Epithelial cell of proximal tubule (primary cell): Measurements from ENCODE around the gene YARS1. TPM values are rescaled to one million over a fixed set of nuclear protein-coding genes. Genes with fewer than 3 reads are reported as not detected.

Experiments used
- DNase-seq: peaks from one replicate; pipeline ENCODE4 v3.0.0-alpha.2; 2011; ENCODE audit warnings: low read depth
- H3K4me3 ChIP-seq: 2 replicates; pipeline ENCODE4 v1.5.1; 2011; ENCODE audit warnings: low read depth, mild to moderate bottlenecking, low read length
- CTCF ChIP-seq: conservative IDR thresholded peaks from 2 replicates; pipeline ENCODE4 v1.5.1; 2012; ENCODE audit warnings: low read depth, mild to moderate bottlenecking, low read length
- total RNA-seq: library from RNA; depleted of rRNA; stranded (reverse); fragments of >200 nt; gene quantifications from 2 replicates; pipeline ENCODE4 v1.2.3, GENCODE V29; 2015

Gene YARS1
- total RNA-seq, 1 donor from 2014 or later, result 90.9 TPM

GRCh38 chr1:32775640-32776337 lies 41.4 kb downstream of the YARS1 start:
- DNase-seq, result no peak
- no peak for TF ChIP-seq CTCF

GRCh38 chr1:32774950-32775634 lies 42.1 kb downstream of the YARS1 start:
- TF ChIP-seq CTCF, result no peak
- DNase-seq, result no peak

More at GRCh38 chr1:32775640-32776337, 41.4 kb downstream of the YARS1 start:
- H3K4me3 ChIP-seq, result no peak overlapping the region

DNA sequence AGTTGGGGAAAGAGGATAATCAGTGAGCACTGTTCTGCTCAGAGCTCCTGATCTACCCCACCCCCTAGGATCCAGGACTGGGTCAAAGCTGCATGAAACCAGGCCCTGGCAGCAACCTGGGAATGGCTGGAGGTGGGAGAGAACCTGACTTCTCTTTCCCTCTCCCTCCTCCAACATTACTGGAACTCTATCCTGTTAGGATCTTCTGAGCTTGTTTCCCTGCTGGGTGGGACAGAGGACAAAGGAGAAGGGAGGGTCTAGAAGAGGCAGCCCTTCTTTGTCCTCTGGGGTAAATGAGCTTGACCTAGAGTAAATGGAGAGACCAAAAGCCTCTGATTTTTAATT lies 42.7 kb downstream of the YARS1 start:
- no peak overlapping the region for H3K4me3 ChIP-seq
- TF ChIP-seq CTCF, result no peak
- DNase-seq, result no peak

More at GRCh38 chr1:32774950-32775634, 42.1 kb downstream of the YARS1 start:
- no peak overlapping the region for H3K4me3 ChIP-seq

DNA sequence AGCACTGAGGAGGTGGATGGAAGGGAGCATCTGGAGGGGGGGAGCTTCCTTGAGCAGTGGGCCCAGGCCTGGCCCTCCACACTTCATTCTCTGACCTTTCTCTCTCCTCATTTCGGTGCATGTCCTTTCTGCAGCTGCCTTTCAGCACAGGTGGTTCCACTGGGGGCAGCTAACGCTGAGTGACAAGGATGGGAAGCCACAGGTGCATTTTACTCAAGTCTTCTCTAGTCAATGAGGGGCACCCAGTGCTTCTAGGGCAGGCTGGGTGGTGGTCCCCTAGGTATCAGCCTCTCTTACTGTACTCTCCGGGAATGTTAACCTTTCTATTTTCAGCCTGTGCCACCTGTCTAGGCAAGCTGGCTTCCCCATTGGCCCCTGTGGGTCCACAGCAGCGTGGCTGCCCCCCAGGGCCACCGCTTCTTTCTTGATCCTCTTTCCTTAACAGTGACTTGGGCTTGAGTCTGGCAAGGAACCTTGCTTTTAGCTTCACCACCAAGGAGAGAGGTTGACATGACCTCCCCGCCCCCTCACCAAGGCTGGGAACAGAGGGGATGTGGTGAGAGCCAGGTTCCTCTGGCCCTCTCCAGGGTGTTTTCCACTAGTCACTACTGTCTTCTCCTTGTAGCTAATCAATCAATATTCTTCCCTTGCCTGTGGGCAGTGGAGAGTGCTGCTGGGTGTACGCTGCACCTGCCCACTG lies 43.2 kb downstream of the YARS1 start:
- DNase-seq, result no peak
- TF ChIP-seq CTCF, result no peak
- H3K4me3 ChIP-seq, result no peak overlapping the region

DNA sequence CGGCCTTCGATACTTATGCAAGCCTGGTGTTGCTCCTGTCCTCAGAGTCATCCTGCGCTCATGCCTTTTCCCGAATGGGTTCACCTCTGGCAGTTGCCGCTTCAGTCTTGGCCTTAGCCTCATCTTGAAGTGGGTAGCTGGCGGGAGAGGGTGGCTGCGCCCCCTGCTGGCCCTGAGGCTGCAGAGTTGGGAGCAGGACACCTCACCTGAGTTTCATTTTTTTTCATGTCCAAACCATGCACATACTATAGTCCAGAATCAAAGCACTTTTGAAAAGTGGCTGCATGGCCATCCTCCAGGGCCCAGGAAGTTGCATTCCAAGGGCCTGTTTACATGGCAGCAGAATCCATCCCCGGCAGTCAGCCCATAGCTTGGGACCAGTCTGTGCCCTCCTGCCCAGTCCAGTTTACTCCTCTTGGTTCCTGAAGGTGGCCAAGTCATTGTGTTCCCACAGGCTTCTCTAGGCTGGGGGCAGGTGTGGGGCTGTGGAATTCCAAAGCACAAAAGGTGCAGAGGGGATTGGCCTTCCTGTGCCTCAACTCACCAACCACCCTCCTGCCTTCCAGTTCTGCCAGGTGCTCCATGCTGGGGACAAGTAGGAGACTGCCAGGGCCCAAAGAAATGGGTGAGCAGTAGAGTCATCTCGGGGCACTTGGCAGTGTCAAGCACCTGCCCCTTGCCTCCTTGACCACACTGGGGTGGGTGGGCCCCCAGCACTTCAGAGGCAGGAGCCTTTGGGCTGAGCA lies 44.0 kb downstream of the YARS1 start:
- DNase-seq, result no peak
- TF ChIP-seq CTCF, result peak; percentile 94
- no peak overlapping the region for H3K4me3 ChIP-seq

DNA sequence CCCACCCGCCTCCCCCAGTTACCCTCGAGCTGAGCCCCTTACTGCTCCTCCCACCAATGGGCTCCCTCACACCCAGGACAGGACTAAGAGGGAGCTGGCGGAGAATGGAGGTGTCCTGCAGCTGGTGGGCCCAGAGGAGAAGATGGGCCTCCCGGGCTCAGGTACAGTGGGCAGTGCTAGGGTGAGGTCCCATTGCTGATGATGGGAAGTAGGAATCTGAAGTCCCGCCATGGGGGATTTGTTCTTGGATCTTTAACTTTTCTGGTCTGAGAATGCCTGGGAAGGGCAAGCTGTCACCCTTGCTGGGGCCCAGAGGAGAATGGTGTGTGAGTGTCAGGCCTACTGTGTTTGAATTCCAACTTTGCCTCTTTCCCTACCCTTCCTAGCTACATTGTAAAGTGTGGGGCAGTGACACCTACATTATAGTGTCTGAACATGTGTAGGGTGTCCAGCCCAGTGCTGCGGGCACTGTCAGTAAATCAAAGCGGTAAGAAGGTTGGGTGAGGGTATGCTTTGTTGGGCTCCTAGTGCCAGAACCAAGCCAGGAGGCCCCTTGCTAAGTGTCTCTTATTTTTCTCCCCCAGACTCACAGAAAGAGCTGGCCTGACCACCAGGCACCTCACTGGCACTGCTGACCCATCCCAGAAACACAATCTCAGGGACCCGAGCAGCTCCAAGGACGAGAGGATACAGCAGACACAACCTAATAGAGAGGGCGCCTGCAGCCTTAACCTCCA lies 44.7 kb downstream of the YARS1 start:
- DNase-seq, result no peak
- TF ChIP-seq CTCF, result no peak
- H3K4me3 ChIP-seq, result no peak overlapping the region
